Measurements from ENCODE around the gene CACNA1E. TPM values are rescaled to one million over a fixed set of nuclear protein-coding genes. Genes with fewer than 3 reads are reported as not detected.

Gene CACNA1E
- polyA plus RNA-seq, 4 donors, result 0.32 to 0.58 (median 0.37) TPM

DNA sequence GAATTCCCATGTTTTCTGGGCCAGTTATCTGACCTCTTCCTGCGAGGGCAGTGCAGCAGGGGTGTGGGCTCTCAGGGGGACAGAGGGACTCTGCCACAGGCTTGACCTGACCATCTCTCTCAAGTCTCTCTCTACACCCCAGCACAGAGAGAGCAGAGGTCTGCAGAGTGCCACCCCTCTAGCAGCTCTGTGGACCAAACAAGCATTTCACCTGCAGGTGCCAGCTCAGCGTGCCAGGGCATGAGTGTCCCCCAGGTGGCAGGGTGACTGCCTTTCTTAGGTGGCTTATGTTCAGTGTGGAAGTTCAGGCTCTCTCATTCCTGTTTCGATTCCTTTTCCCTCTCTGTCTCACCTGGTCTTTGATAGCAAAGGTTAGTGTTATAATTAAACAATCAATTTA is 191.3 kb downstream of the CACNA1E start:
- no peak for DNase-seq (ENCODE audit: low read depth in 4 of 4, low spot score in 3 of 4)

- no peak for DNase-seq (ENCODE audit: low read depth in 4 of 4, low spot score in 3 of 4)
Observed at GRCh38 chr1:181675091-181675917, 192.0 kb downstream of the CACNA1E start.

- no peak for DNase-seq (ENCODE audit: low read depth in 4 of 4, low spot score in 3 of 4)
Observed at GRCh38 chr1:181675918-181676190, 192.5 kb downstream of the CACNA1E start.

- DNase-seq (ENCODE audit: low read depth in 4 of 4, low spot score in 3 of 4), result peak in 2 of 4 donors; percentile 4 to 7
Observed at GRCh38 chr1:181676269-181676668, 193.0 kb downstream of the CACNA1E start.

DNA sequence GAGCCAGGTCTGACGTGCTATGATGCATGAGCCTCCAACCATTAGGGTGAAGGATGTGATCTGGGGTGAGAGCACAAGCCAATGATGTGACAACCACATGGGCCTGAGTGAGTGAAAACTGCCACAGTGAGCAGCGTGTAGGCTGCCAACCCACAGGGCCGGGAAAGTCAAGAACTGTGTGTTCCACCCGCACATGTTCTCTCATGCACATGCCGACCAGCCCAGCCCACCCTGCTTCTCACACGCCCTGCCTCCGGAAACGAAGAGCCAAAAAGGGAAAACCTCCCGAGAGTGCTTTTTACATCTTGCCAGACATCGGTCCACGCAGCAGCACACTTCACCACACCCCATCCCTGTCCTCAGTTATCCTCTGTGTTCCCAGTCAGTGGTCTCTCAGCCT is 197.0 kb downstream of the CACNA1E start:
- DNase-seq (ENCODE audit: low read depth in 4 of 4, low spot score in 3 of 4), result no peak

DNA sequence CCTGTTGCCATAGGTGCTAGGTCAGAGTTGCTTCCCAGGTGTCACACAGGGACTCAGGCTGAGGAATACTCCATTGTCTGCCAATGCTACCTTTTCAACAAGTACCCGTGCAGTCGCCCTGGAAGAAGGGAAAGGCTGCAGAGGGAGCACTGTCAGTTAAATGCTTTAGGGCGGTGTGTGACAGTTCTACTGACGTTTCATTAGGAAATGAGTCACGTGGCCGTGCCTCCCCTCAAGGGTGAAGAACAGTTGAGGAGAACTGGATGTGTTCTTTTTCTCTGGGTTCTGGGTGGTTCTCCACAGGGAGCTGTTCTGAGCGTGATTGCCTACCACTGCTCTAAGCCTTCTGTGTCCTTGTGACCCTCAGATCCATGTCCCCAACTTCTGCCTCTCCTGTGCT is 197.6 kb downstream of the CACNA1E start:
- no peak for DNase-seq (ENCODE audit: low read depth in 4 of 4, low spot score in 3 of 4)

GRCh38 chr1:181685211-181685610 is 201.9 kb downstream of the CACNA1E start:
- DNase-seq (ENCODE audit: low read depth in 4 of 4, low spot score in 3 of 4), result no peak

GRCh38 chr1:181701891-181702290 is 218.6 kb downstream of the CACNA1E start:
- no peak for DNase-seq (ENCODE audit: low read depth in 4 of 4, low spot score in 3 of 4)

DNA sequence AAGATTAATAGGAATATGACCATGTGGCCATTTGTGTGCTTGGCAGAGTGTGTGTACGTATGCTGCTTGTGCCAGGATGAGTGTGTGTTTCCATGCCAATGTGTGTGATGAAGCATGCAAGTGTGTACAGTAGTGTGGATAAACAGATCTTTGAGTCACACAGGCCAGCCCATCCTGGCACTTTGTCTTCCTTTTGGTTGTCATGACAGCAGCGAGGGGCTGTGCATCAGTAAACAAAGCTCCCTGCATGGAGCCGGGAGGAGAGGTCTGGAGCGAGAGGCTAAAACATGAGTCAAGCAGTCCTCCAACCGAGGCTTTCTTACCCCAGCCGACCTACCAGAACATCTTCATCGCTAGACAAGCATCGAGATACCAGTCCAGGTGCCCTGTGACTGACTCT is 221.2 kb downstream of the CACNA1E start:
- no peak for DNase-seq (ENCODE audit: low read depth in 4 of 4, low spot score in 3 of 4)

DNA sequence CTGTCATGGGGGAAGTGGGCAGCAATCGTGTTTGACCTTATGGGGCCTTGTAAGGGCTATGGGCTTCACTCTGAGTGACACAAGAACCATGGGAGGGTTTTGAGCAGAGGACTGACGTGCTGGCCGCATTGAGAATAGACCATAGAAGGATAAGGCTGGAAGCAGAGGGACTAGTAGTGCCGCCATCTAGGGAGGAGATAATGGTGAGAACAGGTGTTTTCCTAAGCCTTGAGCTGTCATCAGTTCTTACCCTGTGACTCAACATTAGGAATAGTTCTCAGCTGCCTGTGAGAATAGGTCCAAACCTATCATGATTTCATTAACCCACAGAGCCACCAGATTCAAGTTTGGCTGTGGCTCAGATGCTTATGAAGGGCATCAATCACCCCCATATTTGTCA is 228.5 kb downstream of the CACNA1E start:
- DNase-seq (ENCODE audit: low read depth in 4 of 4, low spot score in 3 of 4), result no peak

DNA sequence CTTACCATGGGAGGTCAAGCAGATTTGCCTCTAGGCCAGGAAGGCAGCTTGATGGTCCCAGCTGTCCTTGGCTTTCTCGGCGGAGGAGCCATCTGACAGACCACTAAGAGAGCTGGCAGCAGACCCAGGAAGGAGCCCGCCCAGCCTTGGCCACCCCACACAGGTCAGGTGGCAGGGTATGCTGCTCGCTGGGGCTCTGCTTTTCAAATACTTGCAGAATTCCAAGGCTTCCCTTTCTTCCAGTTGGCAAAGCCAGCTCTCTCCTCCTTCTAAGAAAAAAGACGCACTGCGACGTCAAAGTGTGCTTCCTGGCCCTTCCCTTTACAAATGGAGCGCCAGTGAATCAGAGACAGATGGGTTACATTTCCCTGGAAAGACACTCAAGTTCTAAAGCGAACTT is 229.4 kb downstream of the CACNA1E start:
- no peak for DNase-seq (ENCODE audit: low read depth in 4 of 4, low spot score in 3 of 4)

GRCh38 chr1:181714428-181714827 is 231.1 kb downstream of the CACNA1E start:
- no peak for DNase-seq (ENCODE audit: low read depth in 4 of 4, low spot score in 3 of 4)

DNA sequence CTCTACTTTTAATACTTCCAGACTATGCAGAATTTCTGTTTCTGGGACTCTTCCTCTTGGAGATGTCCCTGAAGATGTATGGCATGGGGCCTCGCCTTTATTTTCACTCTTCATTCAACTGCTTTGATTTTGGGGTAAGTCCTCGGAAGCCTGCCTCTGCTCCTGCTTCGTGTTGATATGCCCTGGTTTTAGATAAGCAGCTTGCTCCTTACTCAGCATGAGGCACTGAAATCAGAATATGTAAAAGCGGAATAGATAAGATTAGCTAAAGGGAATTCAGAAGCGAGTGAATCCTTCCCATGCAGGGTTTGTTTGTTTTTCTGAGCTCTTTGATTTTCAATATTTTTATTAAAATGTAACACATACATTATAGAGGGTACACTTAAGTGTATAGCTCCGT is 234.7 kb downstream of the CACNA1E start:
- no peak for DNase-seq (ENCODE audit: low read depth in 4 of 4, low spot score in 3 of 4)

- no peak for DNase-seq (ENCODE audit: low read depth in 4 of 4, low spot score in 3 of 4)
Observed at GRCh38 chr1:181726320-181727012, 243.1 kb downstream of the CACNA1E start.

GRCh38 chr1:181730606-181731005 is 247.3 kb downstream of the CACNA1E start:
- DNase-seq (ENCODE audit: low read depth in 4 of 4, low spot score in 3 of 4), result no peak

DNA sequence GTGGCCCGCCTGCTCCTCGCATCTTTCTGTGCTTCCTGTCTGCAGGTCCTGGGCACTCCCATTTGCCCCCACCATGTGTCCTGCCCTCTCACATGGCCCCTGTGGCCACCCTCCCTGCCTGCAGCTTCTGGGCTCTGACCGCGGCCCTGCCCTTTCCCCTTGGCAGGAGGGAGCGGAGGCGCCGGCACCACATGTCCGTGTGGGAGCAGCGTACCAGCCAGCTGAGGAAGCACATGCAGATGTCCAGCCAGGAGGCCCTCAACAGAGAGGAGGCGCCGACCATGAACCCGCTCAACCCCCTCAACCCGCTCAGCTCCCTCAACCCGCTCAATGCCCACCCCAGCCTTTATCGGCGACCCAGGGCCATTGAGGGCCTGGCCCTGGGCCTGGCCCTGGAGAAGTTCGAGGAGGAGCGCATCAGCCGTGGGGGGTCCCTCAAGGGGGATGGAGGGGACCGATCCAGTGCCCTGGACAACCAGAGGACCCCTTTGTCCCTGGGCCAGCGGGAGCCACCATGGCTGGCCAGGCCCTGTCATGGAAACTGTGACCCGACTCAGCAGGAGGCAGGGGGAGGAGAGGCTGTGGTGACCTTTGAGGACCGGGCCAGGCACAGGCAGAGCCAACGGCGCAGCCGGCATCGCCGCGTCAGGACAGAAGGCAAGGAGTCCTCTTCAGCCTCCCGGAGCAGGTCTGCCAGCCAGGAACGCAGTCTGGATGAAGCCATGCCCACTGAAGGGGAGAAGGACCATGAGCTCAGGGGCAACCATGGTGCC is 249.1 kb downstream of the CACNA1E start:
- no peak for DNase-seq (ENCODE audit: low read depth in 4 of 4, low spot score in 3 of 4)

- DNase-seq (ENCODE audit: low read depth in 4 of 4, low spot score in 3 of 4), result no peak
Observed at GRCh38 chr1:181733486-181733885, 250.2 kb downstream of the CACNA1E start.

GRCh38 chr1:181737056-181737455 is 253.7 kb downstream of the CACNA1E start:
- no peak for DNase-seq (ENCODE audit: low read depth in 4 of 4, low spot score in 3 of 4)

- no peak for DNase-seq (ENCODE audit: low read depth in 4 of 4, low spot score in 3 of 4)
Observed at GRCh38 chr1:181739214-181739613, 255.9 kb downstream of the CACNA1E start.

GRCh38 chr1:181742426-181742825 is 259.1 kb downstream of the CACNA1E start:
- no peak for DNase-seq (ENCODE audit: low read depth in 4 of 4, low spot score in 3 of 4)

GRCh38 chr1:181743878-181744312 is 260.6 kb downstream of the CACNA1E start:
- DNase-seq (ENCODE audit: low read depth in 4 of 4, low spot score in 3 of 4), result no peak

DNA sequence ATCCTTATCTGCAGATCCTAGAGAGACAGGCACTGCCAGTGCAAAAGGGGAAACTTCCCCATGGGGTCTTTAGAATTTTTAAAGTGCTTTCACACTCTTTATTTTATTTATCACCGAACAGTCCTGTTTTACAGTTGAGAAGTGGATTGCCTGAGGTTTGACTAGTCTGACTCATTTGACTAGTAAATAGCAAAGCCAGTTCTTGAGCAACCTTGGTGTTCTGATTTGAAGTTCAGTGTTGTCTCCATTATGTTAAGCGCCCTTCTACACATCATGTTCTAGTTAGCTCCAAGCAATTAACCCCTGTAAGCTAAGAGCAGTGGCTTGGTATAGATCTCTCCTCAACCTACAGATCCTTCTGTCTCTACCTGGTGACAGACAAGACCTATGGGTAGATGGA is 262.9 kb downstream of the CACNA1E start:
- no peak for DNase-seq (ENCODE audit: low read depth in 4 of 4, low spot score in 3 of 4)

All from right renal pelvis (tissue), 4 donors.